K562 (cell line): ENCODE results near the gene USP24.

Experiments used
- BRCA1 ChIP-seq, 2 experiments: fragments of 450-650 bp in 1 of 2; sonication (generic) in 1 of 2; formaldehyde crosslinking in 1 of 2; IDR thresholded peaks; 2 replicates each; pipeline versions ENCODE4 v1.5.0 to v1.6.1; 2017 to 2020; ENCODE audit warnings: mild to moderate bottlenecking in 1 of 2, missing genetic modification reagents in 1 of 2
- CHD1 ChIP-seq: fragments of 200-600 bp; sonication (generic); IDR thresholded peaks from one replicate; pipeline ENCODE4 v1.6.1; 2012; ENCODE audit warnings: mild to moderate bottlenecking, moderate library complexity, low read length, inconsistent platforms
- MEIS2 ChIP-seq: fragments of 450-650 bp; IDR thresholded peaks from 2 replicates; pipeline ENCODE4 v1.6.1; 2014; ENCODE audit warnings: mild to moderate bottlenecking; ENCODE audit not compliant: partially characterized antibody
- MTF1 ChIP-seq: fragments of 250-450 bp; sonication (Bioruptor Pico); IDR thresholded peaks from 2 replicates; pipeline ENCODE4 v1.9.0; 2021; ENCODE audit warnings: moderate library complexity, mild to moderate bottlenecking, inconsistent platforms, borderline replicate concordance
- NCOR1 ChIP-seq: fragments of 450-650 bp; IDR thresholded peaks from 2 replicates; pipeline ENCODE4 v1.6.1; 2016; ENCODE audit warnings: mild to moderate bottlenecking, moderate library complexity
- TAF7 ChIP-seq: fragments of 450-650 bp; IDR thresholded peaks from 2 replicates; pipeline ENCODE4 v1.6.1; 2016; ENCODE audit warnings: missing genetic modification characterization, missing compliant biosample characterization
- TF ChIP-seq, protein P1 (sequence below), 3 experiments: IDR thresholded peaks in 2 of 3; conservative IDR thresholded peaks in 1 of 3; 2 replicates each; pipeline ENCODE4 v1.5.1; 2011 to 2012; ENCODE audit warnings: low read length in 3 of 3, mild to moderate bottlenecking in 3 of 3, control low read depth in 2 of 3, improper control_type of control experiment in 1 of 3, inconsistent platforms in 1 of 3, low read depth in 1 of 3, mixed read lengths in 1 of 3, moderate library complexity in 1 of 3; ENCODE audit not compliant: insufficient read depth in 2 of 3
- TF ChIP-seq, protein P2 (sequence below): fragments of 250-450 bp; sonication (Bioruptor Pico); IDR thresholded peaks from 2 replicates; pipeline ENCODE4 v1.4.0; 2020; ENCODE audit warnings: borderline replicate concordance

DNA sequence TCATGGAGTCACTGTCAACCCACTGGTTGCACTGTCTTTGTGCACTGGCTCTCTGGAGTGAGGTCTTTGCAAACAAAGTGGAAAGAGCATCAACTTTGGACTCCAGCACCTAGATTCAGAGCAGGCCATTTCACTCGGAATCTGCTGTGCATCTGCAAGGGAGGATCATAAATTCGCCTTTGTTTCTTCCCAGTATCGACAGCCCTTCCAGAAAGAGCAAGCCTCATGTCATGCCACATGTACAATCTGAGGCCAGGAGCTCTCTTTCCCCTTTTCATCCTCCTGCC lies 176.7 kb downstream of the USP24 start:
- TF ChIP-seq BRCA1 (IDR thresholded peaks at IDR 0.05) (no peak), BRCA1 (CRISPR knock-in tag; IDR thresholded peaks at IDR 0.05) (no peak), MEIS2 (no peak), MTF1 (no peak), TAF7 (tag) (0 out of 2 replicates have a peak, but pooled peaks have one; percentile 6), NCOR1 (no peak), CHD1 (no peak)
- TF ChIP-seq, protein P1, sequence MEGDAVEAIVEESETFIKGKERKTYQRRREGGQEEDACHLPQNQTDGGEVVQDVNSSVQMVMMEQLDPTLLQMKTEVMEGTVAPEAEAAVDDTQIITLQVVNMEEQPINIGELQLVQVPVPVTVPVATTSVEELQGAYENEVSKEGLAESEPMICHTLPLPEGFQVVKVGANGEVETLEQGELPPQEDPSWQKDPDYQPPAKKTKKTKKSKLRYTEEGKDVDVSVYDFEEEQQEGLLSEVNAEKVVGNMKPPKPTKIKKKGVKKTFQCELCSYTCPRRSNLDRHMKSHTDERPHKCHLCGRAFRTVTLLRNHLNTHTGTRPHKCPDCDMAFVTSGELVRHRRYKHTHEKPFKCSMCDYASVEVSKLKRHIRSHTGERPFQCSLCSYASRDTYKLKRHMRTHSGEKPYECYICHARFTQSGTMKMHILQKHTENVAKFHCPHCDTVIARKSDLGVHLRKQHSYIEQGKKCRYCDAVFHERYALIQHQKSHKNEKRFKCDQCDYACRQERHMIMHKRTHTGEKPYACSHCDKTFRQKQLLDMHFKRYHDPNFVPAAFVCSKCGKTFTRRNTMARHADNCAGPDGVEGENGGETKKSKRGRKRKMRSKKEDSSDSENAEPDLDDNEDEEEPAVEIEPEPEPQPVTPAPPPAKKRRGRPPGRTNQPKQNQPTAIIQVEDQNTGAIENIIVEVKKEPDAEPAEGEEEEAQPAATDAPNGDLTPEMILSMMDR (IDR thresholded peaks at IDR 0.05 in 2 of 3, conservative IDR thresholded peaks at IDR 0.05 in 1 of 3; ENCODE audit: insufficient read depth in 2 of 3, low read depth in 1 of 3, low read length in 3 of 3), result no peak
- TF ChIP-seq, protein P2, sequence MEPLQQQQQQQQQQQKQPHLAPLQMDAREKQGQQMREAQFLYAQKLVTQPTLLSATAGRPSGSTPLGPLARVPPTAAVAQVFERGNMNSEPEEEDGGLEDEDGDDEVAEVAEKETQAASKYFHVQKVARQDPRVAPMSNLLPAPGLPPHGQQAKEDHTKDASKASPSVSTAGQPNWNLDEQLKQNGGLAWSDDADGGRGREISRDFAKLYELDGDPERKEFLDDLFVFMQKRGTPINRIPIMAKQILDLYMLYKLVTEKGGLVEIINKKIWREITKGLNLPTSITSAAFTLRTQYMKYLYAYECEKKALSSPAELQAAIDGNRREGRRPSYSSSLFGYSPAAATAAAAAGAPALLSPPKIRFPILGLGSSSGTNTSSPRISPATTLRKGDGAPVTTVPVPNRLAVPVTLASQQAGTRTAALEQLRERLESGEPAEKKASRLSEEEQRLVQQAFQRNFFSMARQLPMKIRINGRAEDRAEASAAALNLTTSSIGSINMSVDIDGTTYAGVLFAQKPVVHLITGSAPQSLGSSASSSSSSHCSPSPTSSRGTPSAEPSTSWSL (CRISPR knock-in tag), result no peak
